ENCODE data around the gene KCNJ2.

GRCh38 chr17:70168977-70169708 lies at the start of gene KCNJ2:
- no peak for TF ChIP-seq CTCF (IDR thresholded peaks at IDR 0.05; ENCODE audit: low read depth, low read length)
- TF ChIP-seq EZH2phosphoT487 (IDR thresholded peaks at IDR 0.05; ENCODE audit: low read depth), result no peak
